HUES48 (cell line): ENCODE data around the gene PDCD4.

Experiments used
- H3K27ac ChIP-seq: one replicate; pipeline ENCODE4 v1.7.0; 2013; ENCODE audit warnings: low read depth, low read length, inconsistent platforms
- H3K27me3 ChIP-seq: 2 replicates; pipeline ENCODE4 v1.6.1; 2013; ENCODE audit warnings: mild to moderate bottlenecking, low read length; ENCODE audit not compliant: control insufficient read depth, insufficient read depth
- H3K36me3 ChIP-seq: 2 replicates; pipeline ENCODE4 v1.6.1; 2013; ENCODE audit warnings: low read length; ENCODE audit not compliant: control insufficient read depth, insufficient read depth
- H3K4me1 ChIP-seq: 2 replicates; pipeline ENCODE4 v1.6.1; 2013; ENCODE audit warnings: mild to moderate bottlenecking, low read length; ENCODE audit not compliant: control insufficient read depth, insufficient read depth
- H3K4me3 ChIP-seq: 2 replicates; pipeline ENCODE4 v1.5.1; 2013; ENCODE audit warnings: mild to moderate bottlenecking, low read depth, low read length
- H3K9ac ChIP-seq: 2 replicates; pipeline ENCODE4 v1.6.1; 2013; ENCODE audit warnings: mild to moderate bottlenecking, low read depth, low read length, moderate library complexity
- H3K9me3 ChIP-seq: 2 replicates; pipeline ENCODE4 v1.6.1; 2013; ENCODE audit warnings: low read length; ENCODE audit not compliant: control insufficient read depth, insufficient read depth

Gene PDCD4

GRCh38 chr10:110842326-110842904 lies 29.3 kb upstream of the PDCD4 start:
- Histone ChIP-seq H3K4me3 (no peak overlapping the region), H3K4me1 (no peaks in the 10 kb centered on the region), H3K27me3 (no peaks in the 10 kb centered on the region), H3K27ac (no peak overlapping the region), H3K9me3 (no peaks in the 10 kb centered on the region), H3K36me3 (no peaks in the 10 kb centered on the region), H3K9ac (no peak overlapping the region)

DNA sequence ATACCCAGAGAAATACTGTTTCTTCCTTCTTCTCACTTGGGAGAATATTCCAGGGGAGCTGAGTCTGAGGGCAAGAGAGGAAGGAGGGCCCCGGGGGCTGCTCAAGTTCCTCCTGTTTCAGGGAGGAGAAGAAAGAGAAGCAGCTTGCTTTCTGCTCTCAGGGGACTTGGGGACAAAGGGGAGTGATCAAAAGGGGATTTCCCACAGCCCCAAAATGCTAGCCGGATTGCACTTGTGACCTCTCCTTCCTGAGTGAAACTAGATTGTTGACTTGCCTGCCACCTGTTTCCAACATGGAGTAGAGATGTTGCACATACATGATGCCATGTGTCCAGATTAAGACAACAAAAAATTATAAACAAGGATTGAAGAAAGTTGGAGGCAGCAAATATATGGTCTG lies 28.7 kb upstream of the PDCD4 start:
- Histone ChIP-seq H3K4me1 (no peaks in the 10 kb centered on the region), H3K9ac (no peak overlapping the region), H3K27me3 (no peaks in the 10 kb centered on the region), H3K36me3 (no peaks in the 10 kb centered on the region), H3K27ac (no peak overlapping the region), H3K9me3 (no peaks in the 10 kb centered on the region), H3K4me3 (no peak overlapping the region)

GRCh38 chr10:110843796-110844616 lies 27.7 kb upstream of the PDCD4 start:
- Histone ChIP-seq H3K27me3 (no peaks in the 10 kb centered on the region), H3K27ac (no peak overlapping the region), H3K36me3 (no peaks in the 10 kb centered on the region), H3K9me3 (no peaks in the 10 kb centered on the region), H3K4me3 (no peak overlapping the region), H3K9ac (no peak overlapping the region), H3K4me1 (no peaks in the 10 kb centered on the region)

GRCh38 chr10:110844617-110844881 lies 27.2 kb upstream of the PDCD4 start:
- no peaks in the 10 kb centered on the region for H3K9me3 ChIP-seq
- no peaks in the 10 kb centered on the region for H3K4me1 ChIP-seq
- H3K4me3 ChIP-seq, result no peak overlapping the region
- no peaks in the 10 kb centered on the region for H3K36me3 ChIP-seq
- H3K27me3 ChIP-seq, result no peaks in the 10 kb centered on the region
- no peak overlapping the region for H3K27ac ChIP-seq
- no peak overlapping the region for H3K9ac ChIP-seq

- Histone ChIP-seq H3K36me3 (no peaks in the 10 kb centered on the region), H3K9me3 (no peaks in the 10 kb centered on the region), H3K4me1 (no peaks in the 10 kb centered on the region), H3K9ac (no peak overlapping the region), H3K4me3 (no peak overlapping the region), H3K27me3 (no peaks in the 10 kb centered on the region), H3K27ac (no peak overlapping the region)
These were observed 26.5 kb upstream of the PDCD4 start for GRCh38 chr10:110845192-110845755.

- H3K9me3 ChIP-seq, result no peaks in the 10 kb centered on the region
- H3K27me3 ChIP-seq, result no peaks in the 10 kb centered on the region
- no peak overlapping the region for H3K9ac ChIP-seq
- no peak overlapping the region for H3K27ac ChIP-seq
- H3K4me1 ChIP-seq, result no peaks in the 10 kb centered on the region
- no peak overlapping the region for H3K4me3 ChIP-seq
- no peaks in the 10 kb centered on the region for H3K36me3 ChIP-seq
These were observed 25.7 kb upstream of the PDCD4 start for GRCh38 chr10:110845756-110846620.

- no peaks in the 10 kb centered on the region for H3K9me3 ChIP-seq
- H3K4me1 ChIP-seq, result no peaks in the 10 kb centered on the region
- no peaks in the 10 kb centered on the region for H3K27me3 ChIP-seq
- H3K36me3 ChIP-seq, result no peaks in the 10 kb centered on the region
- no peak overlapping the region for H3K27ac ChIP-seq
- H3K4me3 ChIP-seq, result no peak overlapping the region
- H3K9ac ChIP-seq, result no peak overlapping the region
These were observed 24.4 kb upstream of the PDCD4 start for GRCh38 chr10:110847374-110847773.

DNA sequence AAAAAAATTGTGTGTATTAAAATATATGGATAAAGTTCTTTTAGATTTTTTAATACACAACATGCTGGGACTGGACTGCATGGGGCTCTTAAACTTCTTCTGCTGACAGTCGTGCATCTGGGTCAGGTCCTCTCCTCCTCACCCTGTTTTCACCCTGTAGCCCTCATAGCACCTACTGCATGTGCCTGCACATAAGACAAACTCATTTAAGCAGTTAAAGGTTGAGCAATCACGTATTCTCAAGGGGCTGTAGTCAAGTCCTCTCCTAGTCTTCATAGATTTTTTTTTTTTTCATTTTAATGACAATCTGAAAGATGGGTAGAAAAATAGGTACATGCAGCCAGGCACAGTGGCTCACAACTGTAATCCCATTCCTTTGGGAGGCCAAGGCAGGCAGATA lies 23.6 kb upstream of the PDCD4 start:
- H3K27ac ChIP-seq, result no peak overlapping the region
- no peaks in the 10 kb centered on the region for H3K4me1 ChIP-seq
- H3K36me3 ChIP-seq, result no peaks in the 10 kb centered on the region
- no peaks in the 10 kb centered on the region for H3K9me3 ChIP-seq
- H3K27me3 ChIP-seq, result no peaks in the 10 kb centered on the region
- H3K4me3 ChIP-seq, result no peak overlapping the region
- H3K9ac ChIP-seq, result no peak overlapping the region

DNA sequence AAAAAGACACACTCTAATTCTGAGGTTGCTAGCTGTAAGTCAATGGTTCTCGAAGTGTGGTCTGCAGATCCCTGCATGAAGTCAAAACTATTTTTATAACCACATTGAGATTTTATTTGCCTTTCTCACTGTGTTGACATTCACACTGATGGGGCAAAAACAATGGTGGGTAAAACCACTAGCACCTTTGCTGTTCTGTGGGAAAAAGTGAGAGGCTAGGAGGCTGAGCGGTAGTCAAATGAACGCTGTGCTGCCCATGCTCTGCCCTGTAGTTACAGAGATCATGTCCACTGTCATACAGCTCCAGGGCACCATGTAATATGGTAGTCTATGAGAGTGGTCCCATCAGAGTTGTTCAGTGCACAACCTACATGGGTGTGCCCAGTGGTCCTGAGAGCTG lies 21.6 kb upstream of the PDCD4 start:
- no peak overlapping the region for H3K4me3 ChIP-seq
- no peaks in the 10 kb centered on the region for H3K36me3 ChIP-seq
- H3K9ac ChIP-seq, result no peak overlapping the region
- H3K4me1 ChIP-seq, result no peaks in the 10 kb centered on the region
- H3K27me3 ChIP-seq, result no peaks in the 10 kb centered on the region
- no peak overlapping the region for H3K27ac ChIP-seq
- no peaks in the 10 kb centered on the region for H3K9me3 ChIP-seq

DNA sequence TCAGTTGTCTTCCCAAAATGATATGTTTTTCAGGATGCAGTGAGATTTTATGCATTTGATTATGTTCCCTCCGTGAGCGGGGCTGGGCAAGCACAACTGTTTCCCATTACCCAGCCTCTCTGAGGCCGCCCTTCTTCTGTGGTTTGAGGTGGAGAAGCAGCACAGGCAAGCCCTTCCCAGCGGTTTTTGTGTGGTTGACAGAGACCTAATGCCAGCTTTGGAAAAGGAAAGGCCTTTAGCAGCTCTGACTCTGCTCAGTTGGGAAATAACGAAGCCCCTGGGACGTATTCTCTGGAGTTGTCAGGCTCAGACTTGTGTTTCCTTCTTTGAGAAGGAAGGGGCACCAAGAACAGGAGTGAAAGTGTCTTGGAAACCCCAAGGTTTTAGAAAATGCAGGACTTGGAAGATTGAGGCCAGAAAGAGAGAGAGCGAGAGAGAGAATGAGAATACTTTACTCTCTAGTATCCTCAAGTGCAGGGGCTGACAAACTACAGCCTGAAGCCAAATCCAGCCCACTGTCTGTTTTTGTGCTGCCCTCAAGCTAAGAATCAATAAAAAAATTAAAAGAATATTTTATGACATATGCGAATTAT lies 20.6 kb upstream of the PDCD4 start:
- Histone ChIP-seq H3K36me3 (no peaks in the 10 kb centered on the region), H3K27ac (no peak overlapping the region), H3K4me3 (no peak overlapping the region), H3K9ac (no peak overlapping the region), H3K9me3 (no peaks in the 10 kb centered on the region), H3K27me3 (no peaks in the 10 kb centered on the region), H3K4me1 (no peaks in the 10 kb centered on the region)
